ENCODE measurements around the gene EHBP1.

EHBP1 gene

DNA sequence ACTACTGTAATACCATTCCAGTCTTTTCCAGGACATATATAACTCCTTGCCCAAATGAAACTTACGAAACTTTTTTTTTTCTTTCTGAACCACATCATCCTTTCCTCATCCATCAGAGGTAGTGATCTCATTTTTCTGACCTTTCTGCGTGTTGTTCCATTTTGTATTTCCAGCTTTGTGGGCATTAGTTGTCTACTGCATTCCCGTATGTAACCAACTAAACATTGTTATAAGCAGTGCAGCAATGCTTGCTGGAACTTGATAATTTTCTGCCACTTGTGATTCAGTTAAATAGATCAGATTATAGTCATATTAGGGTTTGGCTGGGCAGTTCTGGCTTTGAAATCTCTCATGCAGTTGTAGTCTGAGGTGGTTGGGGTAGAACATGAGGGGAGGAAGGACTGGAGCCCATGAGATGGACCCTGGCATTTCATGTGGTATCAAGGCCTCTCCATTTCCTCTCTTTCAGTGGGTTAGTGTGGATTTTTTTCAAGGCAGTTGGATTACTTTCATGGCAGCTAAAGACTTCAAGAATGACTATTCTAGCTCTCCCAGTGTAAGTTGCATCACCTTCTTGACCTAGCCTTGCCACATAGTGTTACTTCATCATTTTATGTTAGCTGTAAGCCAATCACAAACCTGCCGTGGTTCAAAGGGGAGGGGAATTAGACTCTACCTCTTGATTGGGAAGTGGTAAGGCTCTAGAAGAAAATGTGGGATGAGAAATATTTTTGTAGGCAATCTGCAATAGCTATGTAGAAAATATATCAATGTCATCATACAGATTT is 80.5 kb downstream of the EHBP1 start:
- DNase-seq: no peak

DNA sequence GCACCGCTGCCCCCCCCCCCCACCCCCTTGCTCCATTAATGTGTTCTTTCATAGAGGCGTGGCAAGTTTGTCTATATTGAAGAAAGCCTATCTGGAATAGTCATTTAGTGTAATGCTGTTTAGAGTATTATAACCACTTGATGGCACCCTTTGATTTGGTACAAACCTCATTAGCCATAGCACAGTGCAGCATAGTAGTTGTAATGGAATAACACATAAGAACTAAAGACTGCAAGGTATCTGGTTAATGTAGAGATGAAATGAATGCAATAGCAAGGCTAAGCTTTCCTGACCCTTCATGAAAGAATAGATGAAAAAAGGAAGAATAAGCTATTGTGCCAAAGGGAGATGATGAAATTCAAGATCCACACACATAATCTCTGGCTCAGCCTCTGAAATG is 81.9 kb downstream of the EHBP1 start:
- peak; percentile 4 for DNase-seq

DNA sequence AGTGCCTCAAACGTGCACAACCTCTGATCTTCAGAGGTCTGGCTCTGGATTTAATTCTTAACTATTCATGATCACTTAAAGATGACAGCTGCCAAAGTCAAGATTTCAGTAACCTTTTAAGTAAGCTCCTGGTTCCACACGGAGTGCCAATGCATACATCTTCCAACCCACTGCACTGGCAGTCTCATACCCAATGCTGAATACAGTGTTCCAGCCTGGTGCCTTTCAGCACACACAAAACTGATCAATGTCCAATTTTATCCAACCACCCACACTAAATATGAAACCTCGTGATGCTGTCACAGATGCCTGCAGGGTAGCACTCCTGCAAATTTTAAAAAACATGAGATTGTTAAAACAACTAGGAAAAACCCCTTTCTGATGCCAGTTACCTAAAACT is 84.0 kb downstream of the EHBP1 start:
- DNase-seq: no peak

DNA sequence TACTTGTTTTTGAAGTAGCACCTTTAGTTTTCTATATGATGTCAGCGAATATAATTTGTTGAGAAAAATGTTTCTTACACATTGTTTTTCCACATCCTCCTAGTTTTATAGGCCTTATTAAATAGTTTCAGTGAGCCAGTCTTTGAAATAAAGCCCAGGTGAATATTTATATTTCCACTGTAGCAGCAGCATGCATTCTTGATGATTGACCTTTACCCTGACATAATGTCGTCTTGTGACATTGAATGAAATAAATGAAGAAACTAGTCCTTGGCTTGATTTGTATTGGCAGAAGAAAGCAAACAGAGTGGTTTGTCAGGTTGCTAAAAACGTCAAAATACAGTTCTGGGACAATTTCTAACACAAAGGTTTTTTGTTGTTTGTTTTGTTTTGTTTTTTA is 84.4 kb downstream of the EHBP1 start:
- no peak for DNase-seq

DNA sequence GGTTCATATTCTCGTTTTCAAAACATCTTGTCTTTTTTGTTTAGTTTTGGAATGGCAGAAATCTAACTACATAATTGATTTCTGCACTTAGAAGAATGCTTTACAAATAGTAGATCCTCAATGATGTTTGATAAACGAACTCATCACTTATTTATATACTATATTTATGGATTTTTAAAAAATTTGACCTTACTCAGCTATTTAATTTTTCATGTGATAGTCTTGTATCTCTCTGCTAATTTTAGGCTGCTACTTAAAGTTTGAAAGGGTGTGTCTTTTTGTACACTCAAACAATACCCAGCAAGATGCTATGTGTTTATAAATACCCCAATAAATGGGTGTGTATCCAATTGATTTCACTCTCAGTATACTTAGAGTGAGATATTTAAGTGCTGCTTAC is 86.9 kb downstream of the EHBP1 start:
- no peak for DNase-seq

DNA sequence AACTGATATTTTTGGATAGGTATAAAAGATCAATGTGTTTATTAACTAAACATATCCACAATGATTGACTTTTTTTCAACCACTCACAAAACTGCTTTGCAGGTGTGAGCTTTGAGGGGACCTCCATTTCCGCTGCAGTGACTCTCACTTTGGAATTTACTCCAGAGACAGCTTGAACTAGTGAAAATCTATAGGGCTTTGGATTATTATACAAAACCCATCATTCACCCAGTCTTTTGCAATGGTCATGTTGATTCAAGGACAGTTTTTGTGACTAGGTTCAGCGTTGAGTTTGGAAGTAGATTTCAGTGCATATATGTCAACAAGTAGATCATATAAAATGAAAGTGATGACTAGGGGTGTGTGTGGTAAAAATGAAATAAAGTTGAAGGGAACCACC is 87.7 kb downstream of the EHBP1 start:
- no peak for DNase-seq

DNA sequence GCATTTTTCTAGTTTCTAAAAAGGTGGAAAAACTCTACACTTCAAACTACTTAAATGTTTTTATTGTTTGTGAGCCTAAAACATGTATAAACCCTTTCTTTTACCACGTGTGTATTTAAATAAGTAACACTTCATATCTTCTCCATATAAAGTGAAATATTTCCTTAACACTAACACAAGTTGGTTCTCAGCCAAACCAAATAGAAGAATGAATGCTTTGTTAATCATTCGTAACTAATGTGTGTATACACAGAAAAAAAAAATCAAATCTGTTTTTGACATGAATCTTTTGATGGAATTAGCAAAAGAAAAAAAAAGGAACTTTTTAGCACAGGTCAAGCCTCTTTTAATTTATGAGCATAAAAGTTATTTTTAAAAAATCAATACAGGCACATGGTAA is 89.3 kb downstream of the EHBP1 start:
- DNase-seq: peak; percentile 41

DNA sequence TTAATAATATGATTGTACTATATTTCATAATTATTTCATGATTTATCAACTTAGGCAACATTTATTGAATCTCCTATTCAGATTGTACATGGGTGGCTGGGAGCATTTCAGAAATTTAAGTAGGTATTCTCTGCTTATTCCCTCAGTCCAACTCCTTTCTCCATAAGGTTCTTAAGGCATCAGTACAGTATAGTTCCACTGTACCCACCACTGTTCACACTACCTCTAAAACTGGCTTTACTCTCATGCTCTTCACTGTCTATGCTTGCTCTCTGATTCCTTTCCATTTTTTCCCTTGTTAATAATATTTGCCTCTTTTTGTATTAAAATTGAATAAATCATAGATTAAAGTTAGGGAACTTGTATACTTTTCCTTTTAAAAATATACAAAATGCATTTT is 89.8 kb downstream of the EHBP1 start:
- DNase-seq: no peak

DNA sequence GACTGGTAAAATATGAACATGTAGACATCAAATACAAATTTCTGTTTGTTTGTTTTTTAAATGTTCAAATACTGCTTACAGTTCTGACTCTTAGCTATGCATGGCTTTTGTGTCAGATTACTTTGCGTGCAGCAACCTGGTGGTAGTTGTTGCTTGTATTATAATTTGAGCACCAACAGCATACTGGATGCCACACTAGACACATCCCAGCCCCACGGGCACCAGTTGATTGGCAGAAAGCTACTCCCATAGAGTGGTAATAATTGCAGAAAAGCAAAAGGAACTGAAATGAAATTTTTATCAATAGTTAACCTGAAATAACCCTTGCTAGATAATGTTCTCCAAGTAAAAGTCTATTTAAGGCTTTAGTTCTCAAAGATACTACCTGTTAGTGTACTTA is 91.6 kb downstream of the EHBP1 start:
- DNase-seq: no peak

DNA sequence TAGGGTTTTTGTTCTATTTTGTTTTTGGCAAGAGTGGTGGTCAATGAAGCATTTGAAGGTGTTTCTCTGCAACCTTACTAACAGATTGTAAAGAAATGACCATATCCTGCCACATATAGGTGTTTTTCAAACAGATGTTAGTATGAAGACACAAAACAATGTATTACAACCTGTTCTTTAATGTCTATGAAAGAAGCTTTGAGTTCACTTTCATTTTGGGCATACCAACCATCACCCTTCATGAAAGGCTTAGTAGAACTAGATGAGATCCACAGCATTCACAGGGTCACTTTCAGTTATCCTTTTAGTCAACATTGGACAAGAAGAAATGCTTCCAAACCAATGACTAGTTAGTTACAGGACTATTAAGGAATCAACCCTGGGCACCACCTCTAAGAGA is 95.1 kb downstream of the EHBP1 start:
- DNase-seq: no peak

DNA sequence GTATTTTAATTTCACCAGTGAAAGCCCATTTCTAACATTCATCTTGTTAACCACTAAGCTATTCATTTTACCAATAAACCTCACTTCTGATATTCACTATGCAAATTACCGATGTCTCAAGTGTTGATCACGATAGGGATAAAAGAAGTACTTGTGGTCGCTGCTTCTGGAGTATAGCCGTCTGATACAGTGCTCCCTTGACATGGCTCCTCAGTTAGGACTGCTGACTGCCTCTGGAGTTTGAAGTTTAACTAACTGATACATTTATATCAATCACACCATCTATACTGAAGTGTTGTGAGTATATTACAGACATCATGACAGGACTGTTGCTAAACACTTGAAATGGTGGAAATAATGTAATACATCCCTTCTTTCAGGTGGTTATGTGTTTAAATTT is 95.6 kb downstream of the EHBP1 start:
- DNase-seq: no peak

DNA sequence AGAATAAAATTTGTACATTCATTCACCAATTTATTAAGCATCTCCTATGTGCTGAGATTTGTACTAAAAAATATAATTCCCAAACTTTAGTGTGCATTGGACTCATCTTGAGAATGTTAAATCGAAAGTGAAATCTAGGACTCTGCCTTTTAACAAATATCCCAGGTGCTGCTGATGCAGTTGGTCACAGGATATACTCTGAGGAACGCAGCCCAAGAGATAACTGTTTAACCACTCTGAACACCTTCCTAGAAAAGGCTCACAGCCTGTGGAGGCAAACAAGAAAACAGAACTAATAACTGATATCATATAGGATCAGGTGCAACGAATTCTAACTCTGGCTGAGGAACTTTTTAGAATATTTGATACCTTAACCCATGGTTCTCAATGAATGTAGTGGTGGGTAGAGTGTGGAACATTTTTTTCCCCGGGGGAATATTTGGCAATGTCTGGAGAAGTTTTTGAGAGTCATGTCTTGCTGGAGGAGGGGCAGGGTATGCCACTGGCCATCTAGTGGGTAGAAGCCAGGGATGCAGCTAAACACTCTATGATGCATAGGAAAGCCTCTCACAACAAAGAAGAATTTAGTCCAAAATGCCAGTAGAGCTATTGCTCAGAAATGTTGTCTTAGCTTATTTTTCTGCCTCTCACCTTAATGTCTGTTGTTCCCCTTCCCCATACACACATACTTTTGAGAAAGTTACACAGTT is 96.5 kb downstream of the EHBP1 start:
- no peak for DNase-seq

DNA sequence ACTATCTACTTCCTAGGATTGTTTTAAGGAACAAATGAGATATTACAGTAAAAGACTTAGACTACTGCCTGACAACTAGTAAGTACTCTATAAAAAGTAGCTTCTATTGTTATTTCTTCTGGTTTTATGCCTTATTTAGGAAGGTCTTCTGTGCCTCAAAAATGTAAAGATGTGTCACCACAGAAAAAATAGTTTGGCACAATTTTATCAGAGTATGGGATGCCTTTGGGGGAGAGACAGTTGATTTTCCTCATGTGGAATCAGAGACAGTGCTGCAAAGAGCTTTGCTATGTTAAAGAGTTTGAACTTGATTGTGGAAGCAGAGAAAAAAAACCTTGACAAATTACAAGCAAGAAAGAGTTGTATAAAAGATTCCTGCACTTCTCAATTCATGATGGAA is 98.4 kb downstream of the EHBP1 start:
- no peak for DNase-seq

DNA sequence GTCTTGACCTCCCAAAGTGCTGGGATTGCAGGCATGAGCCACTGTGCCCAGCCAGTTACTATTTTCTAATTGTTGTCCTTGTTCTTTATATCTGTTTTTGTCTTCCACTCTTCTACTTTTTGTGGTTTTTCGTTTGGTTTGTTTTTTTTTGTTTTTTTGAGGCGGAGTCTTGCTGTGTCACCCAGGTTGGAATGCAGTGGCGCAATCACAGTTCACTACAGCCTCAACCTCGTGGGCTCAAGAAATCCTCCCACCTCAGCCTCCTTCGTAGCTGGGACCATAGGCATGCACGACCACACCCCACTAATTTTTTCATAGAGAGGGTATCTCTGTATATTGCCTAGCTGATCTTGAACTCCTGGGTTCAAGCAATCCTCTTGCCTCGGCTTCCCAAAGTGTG is 100.7 kb downstream of the EHBP1 start:
- no peak for DNase-seq

DNA sequence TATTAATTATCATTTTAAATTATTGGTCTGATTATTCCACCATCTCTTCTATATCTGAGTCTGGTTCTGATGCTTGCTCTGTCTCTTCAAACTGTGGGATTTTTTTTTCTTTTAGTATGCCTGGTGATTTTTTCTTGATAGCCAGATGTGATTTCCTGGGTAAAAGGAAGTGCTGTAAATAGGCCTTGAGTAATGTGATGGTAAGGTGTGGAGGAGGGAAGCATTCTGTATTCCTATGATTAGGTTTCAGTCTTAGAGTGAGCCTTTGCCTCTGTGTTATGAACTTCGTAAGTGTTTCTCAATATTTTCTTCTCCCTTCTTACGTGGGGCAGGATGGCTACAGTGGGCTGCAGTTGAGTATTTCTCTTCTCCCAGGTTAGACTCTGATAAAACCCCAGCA is 103.0 kb downstream of the EHBP1 start:
- no peak for DNase-seq

DNA sequence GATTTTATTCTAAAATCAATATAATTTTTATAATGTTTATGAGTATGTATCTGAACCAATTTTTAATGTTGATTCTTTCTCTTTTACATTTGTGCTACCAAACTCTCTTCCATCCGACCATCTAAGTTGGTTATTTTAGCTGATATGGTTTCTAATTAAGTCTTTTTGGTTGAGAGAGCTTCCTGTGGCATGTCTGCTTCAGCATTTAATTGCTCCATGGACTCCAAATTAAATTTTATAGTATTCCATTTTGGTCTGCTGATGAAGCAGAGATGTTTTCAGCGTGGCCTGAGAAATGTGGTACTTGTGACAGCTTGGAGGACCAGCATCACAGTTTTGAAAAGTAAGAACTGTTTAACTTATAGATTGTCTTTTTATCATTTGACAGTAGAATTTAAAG is 105.6 kb downstream of the EHBP1 start:
- no peak for DNase-seq

DNA sequence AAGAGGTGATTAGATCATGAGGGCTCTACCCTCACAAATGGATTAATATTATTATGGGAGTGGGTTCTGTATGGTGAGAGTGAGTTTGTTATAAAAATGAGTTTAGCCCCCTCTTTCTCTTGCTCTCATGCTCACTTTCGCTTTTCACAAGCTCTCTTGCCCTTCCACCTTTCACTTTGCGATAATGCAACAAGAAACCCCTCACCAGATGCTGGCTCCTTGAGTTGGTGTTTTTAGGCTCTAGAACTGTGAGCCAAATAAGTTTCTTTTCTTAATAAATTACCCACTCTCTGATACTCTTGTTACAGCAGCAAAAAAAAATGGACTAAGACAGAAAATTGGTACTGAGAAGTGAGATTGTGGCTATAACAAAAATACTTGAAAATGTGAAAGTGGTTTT is 106.5 kb downstream of the EHBP1 start:
- no peak for DNase-seq

DNA sequence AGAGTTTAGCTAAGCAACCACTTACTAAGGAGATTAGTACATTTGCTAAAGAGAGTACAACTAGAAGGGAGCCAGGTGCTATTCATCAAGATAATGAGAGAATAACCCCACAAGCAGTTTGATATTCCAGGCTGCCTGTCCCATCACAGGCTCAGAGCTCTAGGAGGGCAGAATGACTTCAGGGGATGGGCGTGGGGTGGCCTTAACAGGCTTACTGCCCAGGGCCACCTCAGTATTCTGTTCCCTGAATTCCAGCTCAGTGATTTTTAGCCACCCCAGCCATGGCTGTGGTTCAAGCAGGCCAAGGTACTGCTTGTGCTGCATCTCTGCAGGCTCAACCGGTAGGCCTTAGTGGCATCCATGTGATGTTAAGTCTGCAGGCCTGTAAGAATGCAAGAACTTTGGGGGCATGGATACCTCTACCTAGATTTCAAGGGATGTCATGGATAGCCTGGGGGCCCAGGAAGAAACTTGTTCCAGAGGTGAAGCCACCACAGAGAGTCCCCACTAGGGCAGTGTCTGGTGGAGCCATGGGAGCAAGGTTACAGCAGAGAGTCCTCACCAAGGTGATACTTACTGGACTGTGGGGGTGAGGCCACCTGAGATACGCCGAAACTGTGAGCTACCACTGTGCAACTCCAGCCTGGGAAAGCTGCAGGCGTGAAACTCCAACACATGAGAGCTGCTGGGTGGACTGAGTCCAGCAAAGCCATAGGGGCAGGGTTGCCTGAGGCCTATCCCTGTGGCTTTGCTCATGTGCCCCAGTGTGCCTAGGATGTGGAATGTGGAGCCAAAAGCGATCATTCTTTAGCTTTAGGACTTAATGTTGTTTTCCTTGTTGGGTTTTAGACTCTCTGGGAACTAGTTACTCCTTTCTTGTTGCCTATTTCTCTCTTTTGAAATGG is 107.7 kb downstream of the EHBP1 start:
- no peak for DNase-seq

DNA sequence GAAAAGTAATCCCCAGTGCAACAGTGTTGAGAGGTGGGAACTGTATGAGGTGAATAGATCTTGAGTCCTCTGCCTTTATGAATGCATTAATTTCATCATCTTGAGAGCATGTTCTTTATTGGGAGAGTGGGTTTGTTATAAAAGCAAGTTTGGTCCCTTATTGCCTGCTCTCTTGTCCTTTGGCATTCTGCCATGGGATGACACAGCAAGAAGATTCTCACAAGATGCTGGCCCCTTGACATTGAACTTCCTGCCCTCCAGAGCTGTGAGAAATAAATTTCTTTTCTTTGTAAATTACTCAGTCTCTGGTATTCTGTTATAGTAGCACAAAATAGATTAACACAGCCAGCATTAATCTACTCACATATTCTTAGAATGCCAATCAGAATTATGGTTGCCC is 108.6 kb downstream of the EHBP1 start:
- DNase-seq: no peak

DNA sequence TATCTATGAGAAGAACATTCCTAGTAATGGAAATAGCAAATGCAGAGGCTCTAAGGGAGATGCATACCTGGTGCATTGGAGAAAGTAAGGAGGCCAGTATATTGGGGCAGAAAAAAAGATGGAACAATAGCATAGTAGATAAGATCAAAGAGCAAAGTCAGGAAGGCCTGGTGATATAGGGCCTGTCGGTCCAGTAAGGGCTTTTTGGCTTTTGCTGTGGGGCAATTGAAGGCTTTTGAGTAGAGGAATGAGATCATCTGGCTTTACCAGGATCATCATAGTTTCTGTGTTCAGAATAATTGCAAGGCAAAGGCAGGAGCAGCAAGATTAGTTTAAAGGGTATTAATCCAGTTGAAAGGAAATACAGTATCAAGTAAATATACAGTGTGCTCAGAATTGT is 111.8 kb downstream of the EHBP1 start:
- no peak for DNase-seq

DNA sequence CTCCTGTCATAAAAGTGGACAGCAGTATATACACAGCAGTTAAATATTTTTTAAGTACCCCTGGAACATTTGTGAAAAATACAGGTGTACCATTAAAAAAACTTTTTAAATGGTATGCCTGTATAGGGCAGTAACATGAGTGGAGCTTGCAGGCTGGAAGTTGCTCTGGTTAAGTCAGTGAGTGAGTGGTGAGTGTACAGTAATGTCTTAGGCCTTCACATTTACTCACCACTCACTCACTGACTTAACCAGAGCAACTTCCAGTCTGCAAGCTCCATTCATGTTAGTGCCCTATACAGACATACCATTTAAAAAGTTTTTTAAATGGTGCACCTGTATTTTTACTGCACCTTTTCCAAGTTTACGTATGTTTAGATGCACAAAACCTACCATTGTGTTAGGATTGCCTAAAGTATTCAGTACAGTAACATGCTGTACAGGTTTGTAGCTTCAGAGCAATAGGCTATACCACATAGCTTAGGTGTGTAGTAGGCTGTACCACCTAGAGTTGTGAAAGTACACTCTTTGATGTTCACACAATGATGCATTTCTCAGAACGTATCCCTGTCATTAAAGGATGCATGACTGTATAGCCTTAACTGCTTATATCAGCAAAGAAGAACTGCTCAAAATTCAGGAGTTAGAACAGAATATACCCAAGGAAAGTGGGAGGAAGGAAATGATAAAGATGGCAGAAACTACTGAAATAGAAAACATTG is 112.6 kb downstream of the EHBP1 start:
- DNase-seq: no peak

DNA sequence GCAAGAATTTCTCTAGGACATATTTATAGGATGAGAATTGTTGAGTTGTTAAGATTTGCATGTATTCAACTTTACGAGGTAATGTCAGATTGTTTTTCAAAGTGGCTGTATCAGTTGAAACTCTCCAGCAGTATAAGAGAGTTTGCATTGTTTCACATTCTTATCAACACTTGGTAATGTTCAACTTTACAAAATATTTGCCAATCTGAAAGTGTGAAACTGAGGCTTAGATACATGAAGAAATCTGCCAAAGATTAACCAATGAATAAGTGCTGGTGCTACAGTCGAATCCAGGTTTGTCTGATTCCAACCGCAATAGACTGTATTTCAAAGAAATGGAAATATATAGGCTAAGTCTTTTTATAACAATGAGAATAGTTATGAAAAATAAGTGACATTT is 117.0 kb downstream of the EHBP1 start:
- no peak for DNase-seq

DNA sequence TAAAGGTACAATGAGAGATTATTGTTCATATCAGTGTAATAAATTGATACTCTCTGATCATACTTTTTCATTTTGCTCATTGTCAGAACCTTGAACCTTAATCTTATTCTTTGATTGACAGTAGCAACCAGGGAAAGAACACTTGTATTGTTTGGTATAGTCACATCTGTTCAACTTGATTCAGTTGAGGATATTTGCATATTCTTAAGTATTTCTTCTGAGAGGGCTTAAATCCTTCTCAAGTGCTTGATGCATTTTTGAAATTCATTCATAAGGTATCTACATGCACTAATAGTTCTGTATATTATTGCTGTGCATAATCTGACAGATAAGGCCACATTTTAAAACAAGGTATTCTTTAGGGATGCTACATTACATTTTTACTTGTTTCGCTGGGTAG is 118.9 kb downstream of the EHBP1 start:
- DNase-seq: no peak
